HCT116 (cell line): ENCODE measurements around the gene RBM23. TPM values are rescaled to one million over a fixed set of nuclear protein-coding genes. Genes with fewer than 3 reads are reported as not detected.

ENCODE experiments used
- ATAC-seq: fragments of 200-7000 bp; cut with Tn5 transposase; 2 replicates; pipeline ENCODE4 v1.9.1; 2020; ENCODE audit warnings: mild to moderate bottlenecking, moderate library complexity
- BruUV-seq: library from RNA; stranded (reverse); fragments of 400-500 nt; replicated peaks from 2 replicates; lab custom pipeline; 2021; lab: Mats Ljungman, UMichigan
- CTCF ChIA-PET: fragments of 300-600 bp; sonication (Branson Sonifier 250); formaldehyde crosslinking; loops from one replicate; lab custom pipeline; 2021; ENCODE audit warnings: antibody characterized with exemption; lab: Charles Lee
- POLR2A ChIA-PET: fragments of 300-600, 350-600 bp; sonication (Branson Sonifier 250); formaldehyde crosslinking; loops from one replicate; lab custom pipeline; 2021; ENCODE audit warnings: antibody characterized with exemption; lab: Charles Lee
- RAD21 ChIA-PET, 2 experiments: fragments of 300-600 bp; sonication (Branson Sonifier 250); formaldehyde crosslinking; loops; one replicate each; lab custom pipeline; 2023; ENCODE audit warnings: low total read pairs in 2 of 2; ENCODE audit not compliant: uncharacterized antibody in 2 of 2, unreplicated experiment in 2 of 2, low non-redundant PET in 1 of 2; lab: Charles Lee
- DNase-seq: peaks from one replicate; pipeline ENCODE4 v3.0.0-alpha.2; 2010; ENCODE audit warnings: low read depth, low spot score
- H2AFZ ChIP-seq: fragments of 200-600 bp; shearing (Covaris generic), sonication (generic); 2 replicates; pipeline ENCODE4 v1.6.1; 2017; ENCODE audit warnings: low read depth, mixed run types, mixed read lengths, antibody characterized with exemption, low read length; ENCODE audit not compliant: poor library complexity, severe bottlenecking
- H3K27ac ChIP-seq: 2 replicates; pipeline ENCODE4 v1.5.1; 2012; ENCODE audit warnings: low read depth, low read length
- H3K27me3 ChIP-seq: fragments of 200-600 bp; sonication (generic); 2 replicates; pipeline ENCODE4 v1.6.1; 2016; ENCODE audit warnings: mixed run types, low read length, mixed read lengths; ENCODE audit not compliant: insufficient read depth
- H3K36me3 ChIP-seq, 2 experiments: fragments of 200-500 bp in 1 of 2; fragments of 200-600 bp in 1 of 2; sonication (Bioruptor generic) in 1 of 2; sonication (generic) in 1 of 2; 2 replicates each; pipeline versions ENCODE4 v1.5.1 to v1.6.1; 2014 to 2016; ENCODE audit warnings: low read length in 2 of 2, inconsistent platforms in 1 of 2, mixed read lengths in 1 of 2, mixed run types in 1 of 2; ENCODE audit not compliant: insufficient read depth in 2 of 2, control insufficient read depth in 1 of 2
- H3K4me1 ChIP-seq, 2 experiments: fragments of 200-600 bp in 1 of 2; sonication (generic) in 1 of 2; 2 replicates each; pipeline versions ENCODE4 v1.5.1 to v1.6.1; 2012 to 2017; ENCODE audit warnings: low read length in 2 of 2, inconsistent platforms in 1 of 2, mild to moderate bottlenecking in 1 of 2, mixed read lengths in 1 of 2, mixed run types in 1 of 2, moderate library complexity in 1 of 2; ENCODE audit not compliant: insufficient read depth in 2 of 2, control insufficient read depth in 1 of 2
- H3K4me2 ChIP-seq: fragments of 200-600 bp; sonication (generic); 2 replicates; pipeline ENCODE4 v1.6.1; 2017; ENCODE audit warnings: mixed run types, low read length, mixed read lengths
- H3K4me3 ChIP-seq, 2 experiments: fragments of 200-600 bp in 1 of 2; sonication (generic) in 1 of 2; replicated peaks in 1 of 2; 2 replicates each; pipeline ENCODE4 v1.5.1; 2011 to 2016; ENCODE audit warnings: low read length in 2 of 2, control low read depth in 1 of 2, low read depth in 1 of 2, mild to moderate bottlenecking in 1 of 2, mixed read lengths in 1 of 2, mixed run types in 1 of 2
- H3K79me2 ChIP-seq: fragments of 200-600 bp; sonication (generic); 2 replicates; pipeline ENCODE4 v1.6.1; 2017; ENCODE audit warnings: mild to moderate bottlenecking, mixed run types, low read length, moderate library complexity, mixed read lengths; ENCODE audit not compliant: insufficient read depth
- H3K9ac ChIP-seq: fragments of 200-600 bp; sonication (generic); 2 replicates; pipeline ENCODE4 v1.6.1; 2016; ENCODE audit warnings: low read length, mixed read lengths
- H3K9me2 ChIP-seq: fragments of 200-600 bp; sonication (generic), shearing (Covaris generic); 2 replicates; pipeline ENCODE4 v1.6.1; 2017; ENCODE audit warnings: mixed run types, mild to moderate bottlenecking, moderate library complexity; ENCODE audit not compliant: insufficient read depth
- H3K9me3 ChIP-seq, 2 experiments: fragments of 200-500 bp in 1 of 2; fragments of 200-600 bp in 1 of 2; sonication (Bioruptor generic) in 1 of 2; sonication (generic) in 1 of 2; 2 replicates each; pipeline ENCODE4 v1.6.1; 2014 to 2017; ENCODE audit warnings: low read length in 2 of 2, mixed read lengths in 2 of 2, inconsistent platforms in 1 of 2, low read depth in 1 of 2, mild to moderate bottlenecking in 1 of 2, mixed run types in 1 of 2, moderate library complexity in 1 of 2; ENCODE audit not compliant: control insufficient read depth in 1 of 2, insufficient read depth in 1 of 2
- H4K20me1 ChIP-seq: fragments of 200-600 bp; sonication (generic), shearing (Covaris generic); 2 replicates; pipeline ENCODE4 v1.6.1; 2017; ENCODE audit warnings: mixed run types, mild to moderate bottlenecking, moderate library complexity; ENCODE audit not compliant: insufficient read depth
- CBX3 ChIP-seq: IDR thresholded peaks from 2 replicates; pipeline ENCODE4 v1.6.1; 2012; ENCODE audit warnings: low read depth
- EGR1 ChIP-seq: IDR thresholded peaks from 2 replicates; pipeline ENCODE4 v1.6.1; 2012; ENCODE audit warnings: low read depth
- ELF1 ChIP-seq: IDR thresholded peaks from 2 replicates; pipeline ENCODE4 v1.6.1; 2012; ENCODE audit warnings: low read depth, borderline replicate concordance
- EZH2 ChIP-seq: fragments of 200-600 bp; sonication (generic); IDR thresholded peaks from 2 replicates; pipeline ENCODE4 v1.6.1; 2017; ENCODE audit warnings: antibody characterized with exemption, mixed run types
- EZH2phosphoT487 ChIP-seq: fragments of 200-600 bp; IDR thresholded peaks from 2 replicates; pipeline ENCODE4 v1.6.1; 2018; ENCODE audit warnings: antibody characterized with exemption, borderline replicate concordance
- FOSL1 ChIP-seq: IDR thresholded peaks from 2 replicates; pipeline ENCODE4 v1.6.1; 2012; ENCODE audit warnings: low read depth
- JUND ChIP-seq: IDR thresholded peaks from 2 replicates; pipeline ENCODE4 v1.6.1; 2012
- POLR2A ChIP-seq: IDR thresholded peaks from 2 replicates; pipeline ENCODE4 v1.7.0; 2011; ENCODE audit warnings: borderline replicate concordance; ENCODE audit not compliant: insufficient read depth, insufficient read length; ENCODE audit errors: extremely low read depth
- RAD21 ChIP-seq: IDR thresholded peaks from 2 replicates; pipeline ENCODE4 v1.6.1; 2012; ENCODE audit warnings: low read depth, mild to moderate bottlenecking
- SP1 ChIP-seq: IDR thresholded peaks from 2 replicates; pipeline ENCODE4 v1.6.1; 2012; ENCODE audit warnings: low read depth
- TCF7L2 ChIP-seq: IDR thresholded peaks from 2 replicates; pipeline ENCODE4 v1.7.0; 2011; ENCODE audit warnings: borderline replicate concordance, inconsistent platforms; ENCODE audit not compliant: insufficient read depth, insufficient read length; ENCODE audit errors: extremely low read depth
- YY1 ChIP-seq: IDR thresholded peaks from 2 replicates; pipeline ENCODE4 v1.6.1; 2011; ENCODE audit warnings: low read length, low read depth, moderate library complexity, mild to moderate bottlenecking; ENCODE audit not compliant: insufficient replicate concordance; ENCODE audit errors: extremely low read depth
- ZBTB33 ChIP-seq: IDR thresholded peaks from 2 replicates; pipeline ENCODE4 v1.6.1; 2011; ENCODE audit warnings: mild to moderate bottlenecking, low read length, moderate library complexity; ENCODE audit not compliant: insufficient replicate concordance; ENCODE audit errors: extremely low read depth
- ZFX ChIP-seq: fragments of 450-650 bp; IDR thresholded peaks from 2 replicates; pipeline ENCODE4 v1.6.1; 2017
- ZNF274 ChIP-seq: fragments of 200-500 bp; sonication (Bioruptor generic); IDR thresholded peaks from 2 replicates; pipeline ENCODE4 v1.6.1; 2014; ENCODE audit warnings: mild to moderate bottlenecking, low read depth, low read length, inconsistent platforms
- intact Hi-C: fragments of 100-400 bp; cut with micrococcal nuclease; formaldehyde crosslinking; loops from 2 replicates; pipeline ENCODE4 v1.10.0; 2022
- total RNA-seq: library from RNA; stranded (reverse); gene quantifications from one replicate; pipeline ENCODE4 v1.2.1, GENCODE V29; 2021; ENCODE audit not compliant: unreplicated experiment
- TF ChIP-seq, protein P1 (sequence below): IDR thresholded peaks from 2 replicates; pipeline ENCODE4 v1.6.1; 2012
- TF ChIP-seq, protein P2 (sequence below), 3 experiments: fragments of 200-600 bp in 1 of 3; sonication (generic) in 1 of 3; IDR thresholded peaks in 2 of 3; conservative IDR thresholded peaks in 1 of 3; 2 replicates each; pipeline ENCODE4 v1.5.1; 2012 to 2017; ENCODE audit warnings: low read depth in 2 of 3, low read length in 2 of 3, antibody characterized with exemption in 1 of 3, borderline replicate concordance in 1 of 3, control low read depth in 1 of 3, mild to moderate bottlenecking in 1 of 3, mixed read lengths in 1 of 3, mixed run types in 1 of 3, moderate library complexity in 1 of 3; ENCODE audit not compliant: insufficient read depth in 1 of 3
- TF ChIP-seq, protein P3 (sequence below): IDR thresholded peaks from 2 replicates; pipeline ENCODE4 v1.6.1; 2012; ENCODE audit warnings: low read depth
- TF ChIP-seq, protein P4 (sequence below): IDR thresholded peaks from 2 replicates; pipeline ENCODE4 v1.6.1; 2012

The RBM23 gene
- total RNA-seq, 1 experiment from 2014 or later = 67.2 TPM

DNA sequence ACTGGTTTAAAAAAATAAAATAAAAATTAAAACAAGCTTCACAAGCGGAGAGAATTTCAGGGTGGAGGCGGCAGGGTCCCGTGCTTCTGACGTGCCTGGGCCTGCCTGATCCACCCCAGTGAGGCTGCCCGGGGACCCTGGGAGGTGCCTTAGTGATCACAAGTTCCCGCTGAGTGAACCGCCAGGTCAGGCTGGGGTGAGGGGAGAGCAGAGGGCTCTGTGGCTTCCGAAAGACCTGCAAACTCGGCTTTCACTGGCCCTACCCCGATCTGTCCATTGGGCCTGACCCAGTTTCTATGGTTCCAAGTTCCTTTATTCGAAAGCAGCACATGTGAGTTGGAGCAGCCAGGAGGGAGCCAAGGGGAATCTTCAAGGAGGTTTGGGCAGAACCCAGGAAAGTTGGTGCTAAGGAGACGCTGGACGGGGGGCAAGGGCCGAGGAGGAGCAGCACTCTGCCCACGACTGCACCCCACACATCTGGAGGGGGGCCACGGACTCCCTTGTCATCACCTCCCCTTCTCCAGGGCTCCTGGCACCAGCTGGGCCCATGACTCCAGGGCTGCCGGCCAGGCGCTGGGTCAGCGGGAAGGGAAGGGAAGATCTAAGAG, 69.6 kb downstream of the RBM23 start:
- H2AFZ ChIP-seq = no peak overlapping the region
- no peak for TF ChIP-seq ZNF274
- TF ChIP-seq SP1 = no peak
- TF ChIP-seq, protein P1, sequence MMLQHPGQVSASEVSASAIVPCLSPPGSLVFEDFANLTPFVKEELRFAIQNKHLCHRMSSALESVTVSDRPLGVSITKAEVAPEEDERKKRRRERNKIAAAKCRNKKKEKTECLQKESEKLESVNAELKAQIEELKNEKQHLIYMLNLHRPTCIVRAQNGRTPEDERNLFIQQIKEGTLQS = no peak
- no peak for TF ChIP-seq EZH2
- TF ChIP-seq ELF1 = no peak
- TF ChIP-seq, protein P2, sequence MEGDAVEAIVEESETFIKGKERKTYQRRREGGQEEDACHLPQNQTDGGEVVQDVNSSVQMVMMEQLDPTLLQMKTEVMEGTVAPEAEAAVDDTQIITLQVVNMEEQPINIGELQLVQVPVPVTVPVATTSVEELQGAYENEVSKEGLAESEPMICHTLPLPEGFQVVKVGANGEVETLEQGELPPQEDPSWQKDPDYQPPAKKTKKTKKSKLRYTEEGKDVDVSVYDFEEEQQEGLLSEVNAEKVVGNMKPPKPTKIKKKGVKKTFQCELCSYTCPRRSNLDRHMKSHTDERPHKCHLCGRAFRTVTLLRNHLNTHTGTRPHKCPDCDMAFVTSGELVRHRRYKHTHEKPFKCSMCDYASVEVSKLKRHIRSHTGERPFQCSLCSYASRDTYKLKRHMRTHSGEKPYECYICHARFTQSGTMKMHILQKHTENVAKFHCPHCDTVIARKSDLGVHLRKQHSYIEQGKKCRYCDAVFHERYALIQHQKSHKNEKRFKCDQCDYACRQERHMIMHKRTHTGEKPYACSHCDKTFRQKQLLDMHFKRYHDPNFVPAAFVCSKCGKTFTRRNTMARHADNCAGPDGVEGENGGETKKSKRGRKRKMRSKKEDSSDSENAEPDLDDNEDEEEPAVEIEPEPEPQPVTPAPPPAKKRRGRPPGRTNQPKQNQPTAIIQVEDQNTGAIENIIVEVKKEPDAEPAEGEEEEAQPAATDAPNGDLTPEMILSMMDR (IDR thresholded peaks at IDR 0.05 in 2 of 3, conservative IDR thresholded peaks at IDR 0.05 in 1 of 3; ENCODE audit: borderline replicate concordance in 1 of 3, insufficient read depth in 1 of 3, low read depth in 2 of 3, low read length in 2 of 3) = no peak
- TF ChIP-seq RAD21 = no peak
- TF ChIP-seq TCF7L2 = no peak
- TF ChIP-seq CBX3 = no peak
- TF ChIP-seq POLR2A = no peak
- TF ChIP-seq EGR1 = no peak
- no peak for TF ChIP-seq EZH2phosphoT487
- TF ChIP-seq, protein P3, sequence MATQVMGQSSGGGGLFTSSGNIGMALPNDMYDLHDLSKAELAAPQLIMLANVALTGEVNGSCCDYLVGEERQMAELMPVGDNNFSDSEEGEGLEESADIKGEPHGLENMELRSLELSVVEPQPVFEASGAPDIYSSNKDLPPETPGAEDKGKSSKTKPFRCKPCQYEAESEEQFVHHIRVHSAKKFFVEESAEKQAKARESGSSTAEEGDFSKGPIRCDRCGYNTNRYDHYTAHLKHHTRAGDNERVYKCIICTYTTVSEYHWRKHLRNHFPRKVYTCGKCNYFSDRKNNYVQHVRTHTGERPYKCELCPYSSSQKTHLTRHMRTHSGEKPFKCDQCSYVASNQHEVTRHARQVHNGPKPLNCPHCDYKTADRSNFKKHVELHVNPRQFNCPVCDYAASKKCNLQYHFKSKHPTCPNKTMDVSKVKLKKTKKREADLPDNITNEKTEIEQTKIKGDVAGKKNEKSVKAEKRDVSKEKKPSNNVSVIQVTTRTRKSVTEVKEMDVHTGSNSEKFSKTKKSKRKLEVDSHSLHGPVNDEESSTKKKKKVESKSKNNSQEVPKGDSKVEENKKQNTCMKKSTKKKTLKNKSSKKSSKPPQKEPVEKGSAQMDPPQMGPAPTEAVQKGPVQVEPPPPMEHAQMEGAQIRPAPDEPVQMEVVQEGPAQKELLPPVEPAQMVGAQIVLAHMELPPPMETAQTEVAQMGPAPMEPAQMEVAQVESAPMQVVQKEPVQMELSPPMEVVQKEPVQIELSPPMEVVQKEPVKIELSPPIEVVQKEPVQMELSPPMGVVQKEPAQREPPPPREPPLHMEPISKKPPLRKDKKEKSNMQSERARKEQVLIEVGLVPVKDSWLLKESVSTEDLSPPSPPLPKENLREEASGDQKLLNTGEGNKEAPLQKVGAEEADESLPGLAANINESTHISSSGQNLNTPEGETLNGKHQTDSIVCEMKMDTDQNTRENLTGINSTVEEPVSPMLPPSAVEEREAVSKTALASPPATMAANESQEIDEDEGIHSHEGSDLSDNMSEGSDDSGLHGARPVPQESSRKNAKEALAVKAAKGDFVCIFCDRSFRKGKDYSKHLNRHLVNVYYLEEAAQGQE = no peak
- no peak for TF ChIP-seq FOSL1
- TF ChIP-seq JUND = no peak
- TF ChIP-seq ZBTB33 = no peak
- no peak for TF ChIP-seq YY1
- TF ChIP-seq, protein P4, sequence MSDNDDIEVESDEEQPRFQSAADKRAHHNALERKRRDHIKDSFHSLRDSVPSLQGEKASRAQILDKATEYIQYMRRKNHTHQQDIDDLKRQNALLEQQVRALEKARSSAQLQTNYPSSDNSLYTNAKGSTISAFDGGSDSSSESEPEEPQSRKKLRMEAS = no peak
- TF ChIP-seq ZFX = no peak
- CTCF ChIA-PET = no interaction called here
- intact Hi-C loops = no loop called here
- H3K9me2 ChIP-seq = no peaks in the 10 kb centered on the region
- no peaks in the 10 kb centered on the region for H3K9me3 ChIP-seq
- no TSS peak for BruUV-seq
- peaks cover 3 to 12% of the 10 kb centered on the region in 2 experiments; a peak in 2 of 4 replicates for H3K4me1 ChIP-seq
- RAD21 ChIA-PET = no interaction called here
- H4K20me1 ChIP-seq = no peaks in the 10 kb centered on the region
- no peak overlapping the region for H3K4me3 ChIP-seq
- POLR2A ChIA-PET = no interaction called here
- no peak overlapping the region for H3K9ac ChIP-seq
- no peak overlapping the region for H3K27ac ChIP-seq
- DNase-seq = no peak
- H3K79me2 ChIP-seq = no peaks in the 10 kb centered on the region
- no peak overlapping the region for H3K4me2 ChIP-seq
- no peak for ATAC-seq
- no peaks in the 10 kb centered on the region for H3K36me3 ChIP-seq
- no peaks in the 10 kb centered on the region for H3K27me3 ChIP-seq
